GM12801 (cell line): ENCODE data around the gene APBA3.

Experiments used
- TF ChIP-seq, protein P1 (sequence below): IDR thresholded peaks from one replicate; pipeline ENCODE4 v1.5.1; 2011; ENCODE audit warnings: control low read depth; ENCODE audit not compliant: insufficient read length; ENCODE audit errors: extremely low read depth

APBA3 gene

DNA sequence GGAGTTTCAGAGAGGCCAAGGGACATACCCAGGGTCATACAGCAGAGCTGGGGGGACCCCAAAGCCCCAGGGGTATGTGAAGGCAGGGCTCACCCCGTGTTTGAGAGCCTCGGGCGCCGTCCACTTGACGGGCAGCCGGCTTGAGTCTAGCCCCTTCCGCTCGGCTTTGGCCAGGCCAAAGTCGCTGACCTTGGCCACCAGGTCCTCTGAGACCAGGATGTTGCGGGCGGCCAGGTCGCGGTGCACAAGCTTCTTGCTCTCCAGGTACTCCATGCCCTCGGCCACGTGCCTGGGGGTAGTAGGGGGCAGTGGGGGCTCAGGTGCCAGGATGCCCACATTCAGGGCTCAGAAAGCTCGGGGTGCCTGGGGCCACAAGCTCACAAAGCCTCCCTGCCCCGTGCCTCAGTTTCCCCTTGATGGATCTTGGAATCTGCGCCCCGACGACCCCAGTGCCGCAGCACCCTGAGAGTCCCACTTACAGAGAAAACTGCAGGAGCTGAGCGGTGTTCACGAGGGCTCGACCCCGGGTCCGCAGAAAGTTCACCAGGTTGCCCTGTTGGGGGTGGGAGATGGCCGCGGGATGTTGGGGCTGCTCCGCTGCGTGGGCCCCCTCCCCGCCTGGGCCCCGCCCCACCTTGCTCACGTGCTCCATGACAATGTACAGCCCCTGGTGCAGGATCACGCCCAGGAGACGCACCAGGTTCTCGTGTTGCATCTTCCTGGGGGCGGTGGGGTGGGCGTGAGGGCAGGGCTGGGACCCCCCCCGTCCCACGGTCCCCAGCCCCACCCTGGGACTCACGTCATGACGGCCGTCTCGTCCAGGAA lies 17.6 kb upstream of the APBA3 start:
- TF ChIP-seq, protein P1, sequence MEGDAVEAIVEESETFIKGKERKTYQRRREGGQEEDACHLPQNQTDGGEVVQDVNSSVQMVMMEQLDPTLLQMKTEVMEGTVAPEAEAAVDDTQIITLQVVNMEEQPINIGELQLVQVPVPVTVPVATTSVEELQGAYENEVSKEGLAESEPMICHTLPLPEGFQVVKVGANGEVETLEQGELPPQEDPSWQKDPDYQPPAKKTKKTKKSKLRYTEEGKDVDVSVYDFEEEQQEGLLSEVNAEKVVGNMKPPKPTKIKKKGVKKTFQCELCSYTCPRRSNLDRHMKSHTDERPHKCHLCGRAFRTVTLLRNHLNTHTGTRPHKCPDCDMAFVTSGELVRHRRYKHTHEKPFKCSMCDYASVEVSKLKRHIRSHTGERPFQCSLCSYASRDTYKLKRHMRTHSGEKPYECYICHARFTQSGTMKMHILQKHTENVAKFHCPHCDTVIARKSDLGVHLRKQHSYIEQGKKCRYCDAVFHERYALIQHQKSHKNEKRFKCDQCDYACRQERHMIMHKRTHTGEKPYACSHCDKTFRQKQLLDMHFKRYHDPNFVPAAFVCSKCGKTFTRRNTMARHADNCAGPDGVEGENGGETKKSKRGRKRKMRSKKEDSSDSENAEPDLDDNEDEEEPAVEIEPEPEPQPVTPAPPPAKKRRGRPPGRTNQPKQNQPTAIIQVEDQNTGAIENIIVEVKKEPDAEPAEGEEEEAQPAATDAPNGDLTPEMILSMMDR: no peak

DNA sequence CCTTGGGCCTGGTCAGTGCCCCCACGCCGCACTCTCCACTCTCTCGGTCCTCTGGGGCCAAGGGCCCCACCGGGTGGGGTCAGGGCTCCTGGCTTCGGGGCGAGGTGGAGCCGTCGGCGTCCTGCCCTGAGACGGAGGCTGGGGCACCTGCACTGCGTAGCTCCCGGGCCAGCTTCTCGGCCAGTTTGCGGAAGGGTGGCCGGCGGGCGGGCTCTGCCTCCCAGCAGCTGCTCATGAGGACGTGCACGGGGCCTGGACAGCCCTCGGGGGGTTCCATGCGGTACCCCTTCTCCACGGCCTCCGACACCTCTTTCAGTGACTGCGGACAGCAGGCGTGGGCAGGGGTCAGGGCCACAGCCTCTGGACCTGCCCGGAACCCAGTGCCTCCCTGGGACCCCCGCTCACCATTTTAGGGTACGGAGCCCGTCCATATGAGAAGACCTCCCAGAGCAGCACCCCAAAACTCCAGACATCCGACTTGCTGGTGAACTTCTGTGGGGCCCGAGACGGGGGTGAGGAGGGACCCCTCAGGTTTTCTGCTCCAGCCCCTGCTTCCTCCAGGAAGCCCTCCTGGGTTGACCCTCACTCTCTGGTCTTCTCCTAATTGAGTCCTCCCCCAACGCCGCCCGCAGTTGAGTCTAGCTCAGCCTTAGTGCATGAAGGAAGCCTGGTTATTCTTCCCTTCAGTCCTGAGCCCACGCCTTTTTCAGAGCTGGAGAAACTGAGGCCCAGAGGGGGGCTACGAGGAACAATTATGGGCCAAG lies 16.8 kb upstream of the APBA3 start:
- TF ChIP-seq, protein P1: no peak

DNA sequence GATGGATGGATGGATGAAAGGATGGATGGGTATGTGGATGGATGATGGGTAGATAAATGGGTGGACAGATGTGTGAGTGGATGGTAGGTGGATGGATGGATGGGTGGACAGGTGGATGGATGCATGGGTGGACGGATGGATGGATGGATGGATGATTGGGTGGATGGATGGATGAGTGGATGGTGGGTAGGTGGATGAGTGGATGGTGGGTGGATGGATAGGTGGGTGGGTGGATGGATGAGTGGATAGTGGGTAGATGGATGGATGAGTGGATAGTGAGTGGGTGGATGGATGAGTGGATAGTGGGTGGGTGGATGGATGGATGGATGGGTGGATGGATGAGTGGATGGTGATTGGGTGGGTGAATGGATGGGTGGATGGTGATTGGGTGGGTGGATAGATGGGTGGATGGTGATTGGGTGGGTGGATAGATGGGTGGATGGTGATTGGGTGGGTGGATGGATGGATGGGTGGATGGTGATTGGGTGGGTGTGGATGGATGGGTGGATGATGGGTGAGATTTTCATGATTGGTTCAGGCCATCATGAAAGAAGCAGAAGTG lies 15.1 kb upstream of the APBA3 start:
- TF ChIP-seq, protein P1: no peak

DNA sequence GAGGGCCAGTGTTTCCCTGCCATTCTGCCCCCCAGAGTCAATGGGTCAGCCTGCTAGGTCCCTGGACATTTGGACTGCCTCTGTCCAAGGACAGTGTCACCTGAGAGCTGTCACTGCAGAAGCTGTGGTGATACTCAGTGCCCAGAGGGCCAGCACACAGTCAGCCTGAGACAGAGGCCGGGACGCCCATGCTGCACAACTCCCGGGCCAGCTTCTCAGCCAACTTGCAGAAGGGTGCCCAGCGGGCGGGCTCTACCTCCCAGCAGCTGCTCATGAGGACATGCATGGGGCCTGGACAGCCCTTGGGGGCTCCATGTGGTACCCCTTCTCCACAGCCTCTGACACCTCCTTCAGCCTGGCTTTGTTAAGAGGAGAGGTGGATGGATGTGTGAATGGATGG lies 14.3 kb upstream of the APBA3 start:
- TF ChIP-seq, protein P1: no peak

DNA sequence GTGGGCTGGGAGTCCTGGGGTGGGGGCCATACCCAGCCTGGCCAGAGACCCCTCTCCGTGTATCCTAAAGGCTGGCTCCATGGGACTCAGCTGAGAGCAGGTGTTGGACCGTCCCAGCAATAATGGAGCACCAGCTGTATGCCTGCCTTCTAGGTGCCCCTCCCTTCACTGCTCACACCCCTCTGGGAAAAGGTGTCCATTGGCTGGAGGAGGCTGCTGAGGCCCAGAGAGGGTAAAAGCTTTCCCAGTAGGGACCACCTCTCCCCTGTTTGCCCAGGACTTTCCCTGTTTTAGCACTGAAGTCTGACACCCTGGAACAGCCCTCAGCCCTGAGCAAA lies 13.9 kb upstream of the APBA3 start:
- TF ChIP-seq, protein P1: no peak

DNA sequence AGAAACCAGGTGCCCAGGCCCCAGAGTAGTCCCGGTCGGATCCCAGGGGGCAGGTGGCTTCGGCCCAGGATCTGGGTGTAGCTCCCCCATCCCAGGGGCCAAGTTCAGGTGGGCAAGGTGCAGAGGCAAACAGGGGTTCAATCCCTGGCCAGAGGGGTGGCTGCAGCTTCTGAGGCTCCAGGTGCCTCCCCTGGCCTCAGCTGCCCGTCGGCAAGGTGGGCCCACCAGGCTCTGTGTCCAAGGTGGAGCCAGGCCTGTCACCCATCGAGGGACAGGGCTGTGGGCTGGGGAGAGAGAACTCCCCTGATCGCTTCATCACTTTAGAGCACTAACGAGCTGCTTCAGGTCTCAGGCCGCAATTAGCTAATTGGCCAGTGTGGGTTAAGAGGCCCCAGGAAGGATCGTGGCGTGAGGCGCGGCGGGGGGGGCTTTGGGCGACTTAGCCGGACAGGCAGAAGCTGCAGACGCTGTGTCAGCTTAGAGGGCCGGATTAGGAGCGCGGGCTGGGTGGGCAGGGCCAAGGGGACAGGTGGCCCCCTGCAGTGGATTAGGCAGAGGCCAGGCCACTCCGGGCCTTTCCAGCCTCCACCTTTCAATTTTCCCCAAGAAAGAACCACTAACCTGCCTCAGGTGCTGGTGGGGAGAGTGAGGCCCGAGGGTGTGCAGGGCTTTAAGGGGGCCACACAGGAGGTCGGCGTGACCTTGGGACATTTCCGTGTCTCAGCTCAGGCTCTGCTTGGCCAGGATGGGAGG lies 13.3 kb upstream of the APBA3 start:
- TF ChIP-seq, protein P1: no peak
